SU-DHL-6 (cell line): Measurements from ENCODE around the gene PTGER2.

Experiments
- EZH2phosphoT487 ChIP-seq: fragments of 200-600 bp; sonication (generic), shearing (Covaris generic); conservative IDR thresholded peaks from 2 replicates; pipeline ENCODE4 v1.6.1; 2018; ENCODE audit warnings: mild to moderate bottlenecking, antibody characterized with exemption, low read length, moderate library complexity, mixed read lengths
- TF ChIP-seq, protein P1 (sequence below): fragments of 200-600 bp; sonication (generic); IDR thresholded peaks from one replicate; pipeline ENCODE4 v1.5.1; 2017; ENCODE audit warnings: antibody characterized with exemption, mild to moderate bottlenecking, low read length, moderate library complexity; ENCODE audit not compliant: insufficient read depth, poor library complexity, severe bottlenecking

DNA sequence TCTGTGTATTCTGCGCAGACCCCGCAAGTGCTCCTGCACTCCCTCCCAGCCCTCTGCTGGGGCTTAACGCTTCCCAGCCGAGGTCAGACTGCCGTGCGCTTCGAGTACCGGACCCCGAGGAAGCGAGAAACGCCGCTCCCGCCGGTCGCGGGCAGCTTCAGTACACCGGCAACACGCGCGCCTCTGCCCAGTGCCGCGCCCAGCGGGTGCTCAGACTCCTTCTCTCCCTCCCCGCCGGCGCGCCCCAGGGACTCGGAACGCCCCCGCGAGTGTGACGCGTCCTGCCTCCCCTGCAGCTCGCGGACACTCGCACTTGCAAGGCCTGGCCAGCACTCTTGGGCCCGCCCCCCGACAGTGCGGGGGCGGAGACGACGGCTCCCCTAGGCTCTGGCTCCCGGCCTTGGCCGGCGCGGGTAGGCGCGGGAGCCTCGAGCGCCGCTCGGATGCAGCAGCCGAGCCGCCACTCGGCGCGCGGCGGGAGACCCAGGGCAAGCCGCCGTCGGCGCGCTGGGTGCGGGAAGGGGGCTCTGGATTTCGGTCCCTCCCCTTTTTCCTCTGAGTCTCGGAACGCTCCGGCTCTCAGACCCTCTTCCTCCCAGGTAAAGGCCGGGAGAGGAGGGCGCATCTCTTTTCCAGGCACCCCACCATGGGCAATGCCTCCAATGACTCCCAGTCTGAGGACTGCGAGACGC lies at the start of gene PTGER2:
- TF ChIP-seq, protein P1, sequence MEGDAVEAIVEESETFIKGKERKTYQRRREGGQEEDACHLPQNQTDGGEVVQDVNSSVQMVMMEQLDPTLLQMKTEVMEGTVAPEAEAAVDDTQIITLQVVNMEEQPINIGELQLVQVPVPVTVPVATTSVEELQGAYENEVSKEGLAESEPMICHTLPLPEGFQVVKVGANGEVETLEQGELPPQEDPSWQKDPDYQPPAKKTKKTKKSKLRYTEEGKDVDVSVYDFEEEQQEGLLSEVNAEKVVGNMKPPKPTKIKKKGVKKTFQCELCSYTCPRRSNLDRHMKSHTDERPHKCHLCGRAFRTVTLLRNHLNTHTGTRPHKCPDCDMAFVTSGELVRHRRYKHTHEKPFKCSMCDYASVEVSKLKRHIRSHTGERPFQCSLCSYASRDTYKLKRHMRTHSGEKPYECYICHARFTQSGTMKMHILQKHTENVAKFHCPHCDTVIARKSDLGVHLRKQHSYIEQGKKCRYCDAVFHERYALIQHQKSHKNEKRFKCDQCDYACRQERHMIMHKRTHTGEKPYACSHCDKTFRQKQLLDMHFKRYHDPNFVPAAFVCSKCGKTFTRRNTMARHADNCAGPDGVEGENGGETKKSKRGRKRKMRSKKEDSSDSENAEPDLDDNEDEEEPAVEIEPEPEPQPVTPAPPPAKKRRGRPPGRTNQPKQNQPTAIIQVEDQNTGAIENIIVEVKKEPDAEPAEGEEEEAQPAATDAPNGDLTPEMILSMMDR: no peak
- no peak for TF ChIP-seq EZH2phosphoT487
